OCI-LY7 (cell line): ENCODE measurements around the gene FGGY. TPM values are rescaled to one million over a fixed set of nuclear protein-coding genes. Genes with fewer than 3 reads are reported as not detected.

Source experiments
- BruUV-seq: library from RNA; stranded (reverse); fragments of 400-500 nt; replicated peaks from 2 replicates; lab custom pipeline; 2021; lab: Mats Ljungman, UMichigan
- CTCF ChIA-PET: fragments of 300-600 bp; sonication (Branson Sonifier 250); formaldehyde crosslinking; loops from one replicate; lab custom pipeline; 2022; ENCODE audit warnings: antibody characterized with exemption; ENCODE audit not compliant: unreplicated experiment; lab: Charles Lee
- POLR2A ChIA-PET: fragments of 300-600 bp; sonication (Branson Sonifier 250); formaldehyde crosslinking; loops from one replicate; lab custom pipeline; 2022; ENCODE audit warnings: antibody characterized with exemption; lab: Charles Lee
- DNase-seq: peaks from one replicate; pipeline ENCODE4 v3.0.0-alpha.2; 2015; ENCODE audit warnings: low spot score
- H2AFZ ChIP-seq: fragments of 200-600 bp; sonication (generic), shearing (Covaris generic); 2 replicates; pipeline ENCODE4 v1.6.1; 2014; ENCODE audit warnings: mild to moderate bottlenecking, antibody characterized with exemption, low read length, moderate library complexity
- H3K27ac ChIP-seq: fragments of 200-600 bp; sonication (generic); 2 replicates; pipeline ENCODE4 v1.5.1; 2014; ENCODE audit warnings: mixed run types, low read depth, mild to moderate bottlenecking, moderate library complexity, low read length, inconsistent platforms; ENCODE audit not compliant: poor library complexity, severe bottlenecking
- H3K36me3 ChIP-seq: fragments of 200-600 bp; sonication (generic); 2 replicates; pipeline ENCODE4 v1.6.1; 2014; ENCODE audit warnings: mild to moderate bottlenecking, antibody characterized with exemption, low read length, moderate library complexity, mixed read lengths; ENCODE audit not compliant: insufficient read depth
- H3K4me1 ChIP-seq: fragments of 200-600 bp; sonication (generic); 2 replicates; pipeline ENCODE4 v1.5.1; 2014; ENCODE audit warnings: mild to moderate bottlenecking, low read length; ENCODE audit not compliant: insufficient read depth, poor library complexity, severe bottlenecking
- H3K4me2 ChIP-seq: fragments of 200-600 bp; sonication (generic); 2 replicates; pipeline ENCODE4 v1.6.1; 2014; ENCODE audit warnings: mild to moderate bottlenecking, low read length
- H3K4me3 ChIP-seq: fragments of 200-600 bp; sonication (generic); 2 replicates; pipeline ENCODE4 v1.5.1; 2014; ENCODE audit warnings: mild to moderate bottlenecking, low read depth, low read length; ENCODE audit not compliant: poor library complexity, severe bottlenecking
- H3K79me2 ChIP-seq: fragments of 200-600 bp; sonication (generic); 2 replicates; pipeline ENCODE4 v1.6.1; 2016; ENCODE audit warnings: low read depth, mild to moderate bottlenecking, low read length, moderate library complexity, mixed read lengths; ENCODE audit not compliant: insufficient read depth
- H3K9me2 ChIP-seq: fragments of 200-600 bp; sonication (generic); 2 replicates; pipeline ENCODE4 v1.6.1; 2016; ENCODE audit warnings: mild to moderate bottlenecking, low read length, mixed read lengths; ENCODE audit not compliant: insufficient read depth
- H3K9me3 ChIP-seq: fragments of 200-600 bp; sonication (generic); 2 replicates; pipeline ENCODE4 v1.6.1; 2014; ENCODE audit warnings: mild to moderate bottlenecking, mixed run types, low read length, mixed read lengths
- H4K20me1 ChIP-seq: fragments of 200-600 bp; sonication (generic); 2 replicates; pipeline ENCODE4 v1.6.1; 2014; ENCODE audit warnings: mild to moderate bottlenecking, antibody characterized with exemption, low read length, moderate library complexity, mixed read lengths; ENCODE audit not compliant: insufficient read depth
- CTCF ChIP-seq: fragments of 200-600 bp; sonication (generic); conservative IDR thresholded peaks from 2 replicates; pipeline ENCODE4 v1.5.1; 2014; ENCODE audit warnings: mild to moderate bottlenecking, antibody characterized with exemption, low read length, moderate library complexity, mixed read lengths
- EZH2phosphoT487 ChIP-seq: fragments of 200-600 bp; sonication (generic); IDR thresholded peaks from 2 replicates; pipeline ENCODE4 v1.6.1; 2018; ENCODE audit warnings: low read depth, borderline replicate concordance, mild to moderate bottlenecking, mixed run types, antibody characterized with exemption, low read length, moderate library complexity, mixed read lengths
- intact Hi-C: fragments of 100-400 bp; cut with micrococcal nuclease; formaldehyde crosslinking; loops from one replicate; pipeline ENCODE4 v1.10.0; 2022; ENCODE audit not compliant: unreplicated experiment
- total RNA-seq, 2 experiments: library from RNA; depleted of rRNA in 1 of 2; stranded (reverse); fragments of >200 nt in 1 of 2; shearing (Covaris generic) in 1 of 2; gene quantifications; 2 replicates each; pipeline ENCODE4 v1.2.3, GENCODE V29; 2014 to 2022

FGGY gene
- total RNA-seq, 2 experiments from 2014 or later = 0.63 to 4.5 TPM

GRCh38 chr1:59443310-59443709 lies 146.4 kb downstream of the FGGY start:
- no peak overlapping the region for H3K4me3 ChIP-seq
- H3K79me2 ChIP-seq = no peaks in the 10 kb centered on the region
- H3K36me3 ChIP-seq = no peaks in the 10 kb centered on the region
- H3K9me3 ChIP-seq = no peaks in the 10 kb centered on the region
- no peaks in the 10 kb centered on the region for H4K20me1 ChIP-seq
- no peak overlapping the region for H3K27ac ChIP-seq
- TF ChIP-seq CTCF = no peak
- no peak for TF ChIP-seq EZH2phosphoT487
- ChIA-PET CTCF (no interaction called here), POLR2A (interaction anchor here (1.0 kb wide), 1 partner anchor 1693 kb away, joined by 3 read pairs; no protein-coding TSS in a partner anchor)
- H3K4me1 ChIP-seq = no peaks in the 10 kb centered on the region
- intact Hi-C loops = no loop called here
- BruUV-seq = no TSS peak
- no peaks in the 10 kb centered on the region for H3K9me2 ChIP-seq
- H3K4me2 ChIP-seq = no peak overlapping the region
- no peak for DNase-seq
- no peak overlapping the region for H2AFZ ChIP-seq

DNA sequence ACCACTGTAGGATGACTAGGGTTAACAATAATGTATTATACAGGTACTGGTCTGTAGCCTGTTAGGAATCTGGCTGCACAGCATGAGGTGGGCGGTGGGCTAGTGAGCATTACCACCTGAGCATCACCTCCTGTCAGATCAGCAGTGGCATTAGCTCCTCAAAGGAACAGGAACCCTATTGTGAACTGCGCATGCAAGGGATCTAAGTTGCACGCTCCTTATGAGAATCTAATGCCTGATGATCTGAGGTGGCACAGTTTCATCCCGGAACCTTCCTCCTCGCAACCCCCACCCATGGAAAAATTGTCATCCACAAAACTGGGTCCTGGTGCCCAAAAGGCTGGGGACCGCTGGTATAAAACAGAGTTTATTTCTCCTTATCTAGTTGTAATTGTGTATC lies 147.6 kb downstream of the FGGY start:
- Histone ChIP-seq H3K36me3 (no peaks in the 10 kb centered on the region), H3K79me2 (no peaks in the 10 kb centered on the region), H2AFZ (no peak overlapping the region), H3K27ac (no peak overlapping the region), H3K4me2 (no peak overlapping the region), H4K20me1 (no peaks in the 10 kb centered on the region), H3K9me3 (no peaks in the 10 kb centered on the region), H3K4me3 (no peak overlapping the region), H3K9me2 (no peaks in the 10 kb centered on the region), H3K4me1 (no peaks in the 10 kb centered on the region)
- no peak for DNase-seq
- ChIA-PET POLR2A (interaction anchor here (0.7 kb wide), 1 partner anchor 876 kb away, joined by 3 read pairs; no protein-coding TSS in a partner anchor), CTCF (no interaction called here)
- intact Hi-C loops = no loop called here
- no TSS peak for BruUV-seq
- TF ChIP-seq CTCF (no peak), EZH2phosphoT487 (no peak)

DNA sequence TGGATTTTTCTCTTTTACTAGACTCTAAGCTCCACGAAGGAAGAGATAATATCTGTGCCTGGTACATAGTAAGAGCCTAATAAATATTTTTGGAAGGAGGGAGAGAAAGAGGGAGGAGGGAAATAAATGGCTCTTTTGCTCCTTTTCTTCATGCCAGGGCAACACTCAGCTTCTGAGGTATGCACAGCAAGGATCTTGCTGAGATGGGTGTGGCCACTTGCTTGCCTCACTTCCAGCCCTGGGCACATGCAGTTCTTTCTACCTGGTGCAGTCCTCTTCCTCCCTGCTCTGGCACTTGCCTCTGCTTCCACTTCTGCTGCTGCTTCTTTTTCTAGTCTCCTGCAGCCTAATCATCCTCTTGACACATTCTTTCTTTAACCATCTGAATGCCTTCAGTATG lies 148.1 kb downstream of the FGGY start:
- no TSS peak for BruUV-seq
- H3K4me2 ChIP-seq = no peak overlapping the region
- intact Hi-C loops = no loop called here

More for the DNA sequence above, 148.1 kb downstream of the FGGY start:
- no peaks in the 10 kb centered on the region for H3K4me1 ChIP-seq
- H3K36me3 ChIP-seq = no peaks in the 10 kb centered on the region
- no peaks in the 10 kb centered on the region for H3K9me3 ChIP-seq
- H3K79me2 ChIP-seq = no peaks in the 10 kb centered on the region
- CTCF ChIA-PET = no interaction called here
- no peaks in the 10 kb centered on the region for H3K9me2 ChIP-seq
- no peak for DNase-seq
- no peak overlapping the region for H3K4me3 ChIP-seq
- no peaks in the 10 kb centered on the region for H4K20me1 ChIP-seq
- POLR2A ChIA-PET = interaction anchor here (0.7 kb wide), 1 partner anchor 877 kb away, joined by 3 read pairs; no protein-coding TSS in a partner anchor
- no peak overlapping the region for H2AFZ ChIP-seq
- TF ChIP-seq CTCF (no peak), EZH2phosphoT487 (no peak)
- H3K27ac ChIP-seq = no peak overlapping the region
